Activated T-helper 9 cell treated with anti-CD3 and anti-CD28 coated beads, Interleukin-2, amount 50 U/mL, for 16 hours (primary cell): Measurements from ENCODE around the gene ANKRD6.
"Not testable (repeated sequence)": the region's sequence is repeated elsewhere in the genome, so short reads cannot be mapped to it uniquely, and the experiment has no call there.

Experiments
- DNase-seq: peaks from one replicate; pipeline ENCODE4 v3.0.0-alpha.2; 2020; ENCODE audit warnings: low read depth

ANKRD6 gene

DNA sequence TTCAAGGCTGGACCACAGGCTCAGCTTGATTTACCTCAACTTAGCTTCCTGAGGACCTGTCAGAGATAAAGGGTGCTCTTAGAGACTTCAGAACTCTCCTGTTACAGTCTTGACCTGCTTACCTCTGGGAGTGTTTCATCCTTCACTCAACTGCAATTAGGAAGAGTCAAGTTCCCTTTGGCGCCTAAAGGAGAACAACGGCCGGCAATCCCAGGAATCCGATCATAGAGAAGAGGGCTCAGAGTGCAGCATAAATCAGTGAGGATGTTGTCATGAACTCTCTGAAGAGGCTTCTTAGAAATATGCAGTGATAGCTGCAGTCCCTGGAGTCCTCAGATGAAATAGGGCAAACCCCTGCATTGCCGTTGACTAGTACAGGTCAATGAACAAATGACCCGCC lies 169.2 kb downstream of the ANKRD6 start:
- no peak for DNase-seq

DNA sequence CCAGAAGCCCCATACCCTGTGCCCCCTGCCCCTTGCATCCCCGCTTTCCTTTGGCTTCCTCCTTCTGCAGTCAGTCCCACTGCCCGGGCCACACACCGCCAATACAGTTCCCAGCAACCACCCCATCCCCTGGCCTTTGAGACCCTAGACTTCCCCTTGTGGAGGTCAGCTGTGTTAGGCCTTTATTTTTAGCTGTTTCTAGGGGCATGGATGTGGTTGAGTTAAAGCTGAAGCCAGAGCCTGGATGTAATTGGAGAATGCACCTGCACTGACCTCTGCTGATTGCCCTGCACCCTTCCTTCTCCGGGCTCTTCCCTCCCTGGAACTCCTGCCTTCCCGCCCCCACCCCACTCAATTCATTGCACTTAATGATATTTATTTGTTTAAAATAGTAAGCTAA lies 171.7 kb downstream of the ANKRD6 start:
- no peak for DNase-seq

DNA sequence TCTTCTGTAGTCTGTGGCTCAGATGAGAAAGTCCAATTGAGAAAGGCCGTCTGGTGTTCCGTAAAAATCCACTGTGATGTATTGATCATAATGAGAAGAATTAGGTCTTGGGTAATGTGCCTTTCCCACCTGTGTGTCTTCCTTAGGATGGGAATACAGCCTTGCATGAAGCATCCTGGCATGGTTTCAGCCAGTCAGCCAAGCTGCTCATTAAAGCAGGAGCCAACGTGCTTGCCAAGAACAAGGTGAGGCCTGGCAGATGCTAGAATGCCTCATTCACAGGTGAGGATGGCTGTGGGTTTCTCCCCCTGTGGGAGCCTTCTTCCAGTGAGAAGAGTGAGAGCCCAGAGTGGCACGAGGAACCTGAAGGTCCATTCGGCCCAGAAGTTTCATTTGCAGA lies 172.9 kb downstream of the ANKRD6 start:
- DNase-seq = no peak

DNA sequence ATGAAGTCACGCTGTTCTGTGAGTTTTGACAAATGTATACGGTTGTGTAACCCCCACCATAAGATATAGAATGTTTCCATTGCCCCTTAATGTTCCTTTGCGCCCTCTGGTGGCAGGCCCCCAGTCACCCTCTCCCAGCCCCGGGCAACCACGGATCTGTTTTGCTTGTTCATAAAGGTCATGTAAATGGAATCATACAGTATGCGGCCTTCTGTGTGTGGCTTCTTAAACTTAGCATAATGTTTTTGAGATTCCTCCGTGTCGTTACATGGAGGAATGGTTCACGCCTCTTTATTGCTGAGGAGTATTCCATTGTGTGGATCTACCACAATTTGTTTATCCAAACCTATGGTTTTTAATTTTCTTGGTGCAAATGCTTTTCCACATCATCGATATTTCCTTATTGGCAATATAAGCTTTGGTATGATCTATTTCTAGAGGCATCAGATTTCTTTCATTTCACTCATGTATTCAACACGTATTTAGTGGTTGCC lies 177.2 kb downstream of the ANKRD6 start:
- peak; percentile 68 for DNase-seq

DNA sequence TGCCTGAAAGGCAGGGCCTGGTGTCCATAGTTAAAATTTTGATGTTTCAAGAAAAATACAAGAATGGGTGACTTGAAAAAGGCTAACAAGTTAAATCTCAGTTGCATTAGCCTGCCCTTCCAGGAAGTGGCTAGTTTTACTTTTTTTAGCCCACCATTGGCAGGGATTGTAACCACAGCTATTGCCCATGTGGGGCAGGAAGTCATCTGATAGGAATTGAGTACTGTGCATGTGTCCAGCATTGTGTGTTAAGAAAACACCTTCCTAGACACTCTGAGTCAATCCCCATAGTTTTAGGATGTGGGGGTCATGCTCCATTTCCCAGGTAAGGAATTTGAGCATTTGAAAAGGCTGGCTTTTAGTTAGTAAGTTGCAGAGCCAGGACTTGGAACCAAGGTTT lies 178.7 kb downstream of the ANKRD6 start:
- DNase-seq = no peak

DNA sequence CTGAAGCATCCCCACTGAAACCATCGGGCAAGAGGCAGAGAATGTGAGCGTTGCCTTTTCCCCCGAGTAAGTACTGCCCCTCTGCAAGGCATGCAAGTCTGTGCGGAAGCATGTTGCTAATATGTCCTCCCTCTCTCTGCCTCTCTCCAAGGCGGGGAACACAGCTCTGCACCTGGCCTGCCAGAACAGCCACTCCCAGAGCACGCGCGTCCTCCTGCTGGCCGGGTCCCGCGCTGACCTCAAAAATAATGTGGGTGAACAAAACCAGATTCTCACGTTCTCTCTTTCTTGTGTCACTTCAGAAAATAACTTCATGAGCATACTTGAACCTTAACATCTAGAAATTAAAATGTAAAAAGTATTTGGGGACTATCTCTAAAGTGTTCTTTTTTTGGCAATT lies 179.2 kb downstream of the ANKRD6 start:
- DNase-seq = no peak

DNA sequence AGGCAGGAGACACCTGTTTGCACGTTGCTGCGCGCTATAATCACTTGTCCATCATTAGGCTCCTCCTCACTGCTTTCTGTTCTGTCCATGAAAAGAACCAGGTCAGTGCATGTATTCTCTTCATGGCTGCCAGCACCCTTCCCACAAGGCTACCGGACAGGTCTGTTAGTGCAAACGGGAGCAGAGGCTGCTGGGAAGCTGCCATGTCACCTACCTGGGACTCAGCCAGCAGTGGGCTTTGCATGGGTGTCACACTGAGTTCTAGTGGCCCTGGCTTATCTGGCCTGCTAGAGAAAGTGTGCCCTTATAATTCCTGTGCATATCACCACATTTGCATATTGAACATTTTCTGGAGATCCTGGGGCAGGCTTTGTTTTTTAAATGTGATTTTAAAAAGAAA lies 180.8 kb downstream of the ANKRD6 start:
- no peak for DNase-seq

DNA sequence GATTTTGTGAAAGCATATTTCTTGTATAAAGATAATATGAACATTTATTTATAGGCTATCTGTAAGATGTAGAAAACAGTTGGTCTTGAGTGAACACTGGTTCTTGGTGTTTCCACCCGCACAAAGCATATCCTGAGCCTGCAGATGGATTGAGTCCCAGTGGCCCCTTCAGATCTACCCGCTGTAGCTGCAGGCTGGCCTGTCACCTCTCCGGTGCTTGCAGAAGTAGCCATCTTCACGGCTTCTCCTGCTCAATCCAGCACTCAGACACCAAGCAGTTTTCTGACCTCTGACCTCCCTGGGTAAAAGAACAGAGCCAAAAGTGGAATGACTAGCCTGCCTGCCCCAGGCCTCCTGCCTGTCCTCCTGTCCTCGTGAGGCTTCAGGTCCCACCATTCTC lies 182.9 kb downstream of the ANKRD6 start:
- DNase-seq = no peak

DNA sequence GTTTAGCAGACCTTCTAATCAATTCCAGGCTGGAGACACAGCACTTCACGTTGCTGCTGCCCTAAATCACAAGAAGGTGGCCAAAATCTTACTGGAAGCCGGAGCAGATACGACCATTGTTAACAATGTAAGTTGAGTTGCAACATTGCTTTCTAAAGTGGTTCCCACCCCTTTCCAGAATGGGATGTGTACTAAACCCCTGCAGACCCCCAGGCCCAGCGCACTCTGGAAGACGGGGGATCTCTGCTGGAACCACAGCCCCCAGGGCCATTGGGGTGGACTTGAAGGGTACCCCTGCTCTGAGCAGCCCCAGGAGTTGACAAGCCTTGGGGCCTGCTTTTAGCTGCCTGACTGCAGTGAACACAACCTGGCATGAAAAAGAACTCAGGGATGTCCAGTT lies 183.6 kb downstream of the ANKRD6 start:
- no peak for DNase-seq

DNA sequence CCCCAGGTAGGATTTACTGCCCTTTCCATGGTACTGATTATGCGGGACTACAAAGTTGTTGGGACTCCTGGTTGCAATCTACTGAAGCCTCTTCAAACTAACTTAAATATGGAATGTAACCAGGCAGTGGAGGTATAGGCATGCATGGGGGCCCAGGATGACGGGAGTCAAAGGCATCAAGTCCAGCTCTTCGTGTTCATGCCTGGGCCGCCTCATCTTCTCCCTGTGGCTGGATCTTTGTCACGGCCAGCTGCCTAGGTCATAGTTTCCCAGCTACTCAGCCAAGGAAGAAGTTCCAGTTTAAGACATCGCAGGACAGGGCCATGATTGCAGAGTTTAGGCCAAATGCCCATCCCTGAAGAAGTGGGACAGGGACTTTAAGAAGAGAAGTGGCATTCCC lies 185.1 kb downstream of the ANKRD6 start:
- no peak for DNase-seq

DNA sequence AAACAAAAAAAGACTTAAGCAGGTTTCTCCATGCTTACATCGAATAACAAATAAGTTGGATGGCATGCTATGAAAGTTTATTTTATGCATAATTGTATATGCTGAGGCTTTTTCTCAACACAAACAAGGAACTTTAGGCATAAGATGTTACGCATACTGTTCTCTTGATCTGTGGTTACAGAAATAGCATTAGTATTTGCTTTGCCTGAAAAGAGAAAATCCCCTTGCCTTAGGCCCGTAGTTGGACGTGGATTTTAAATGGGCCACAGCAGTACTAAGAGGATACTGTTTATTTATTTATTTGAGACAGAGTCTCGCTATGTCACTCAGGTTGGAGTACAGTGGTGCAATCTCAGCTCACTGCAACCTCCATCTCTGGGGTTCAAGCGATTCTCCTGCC lies 186.6 kb downstream of the ANKRD6 start:
- DNase-seq = no peak

DNA sequence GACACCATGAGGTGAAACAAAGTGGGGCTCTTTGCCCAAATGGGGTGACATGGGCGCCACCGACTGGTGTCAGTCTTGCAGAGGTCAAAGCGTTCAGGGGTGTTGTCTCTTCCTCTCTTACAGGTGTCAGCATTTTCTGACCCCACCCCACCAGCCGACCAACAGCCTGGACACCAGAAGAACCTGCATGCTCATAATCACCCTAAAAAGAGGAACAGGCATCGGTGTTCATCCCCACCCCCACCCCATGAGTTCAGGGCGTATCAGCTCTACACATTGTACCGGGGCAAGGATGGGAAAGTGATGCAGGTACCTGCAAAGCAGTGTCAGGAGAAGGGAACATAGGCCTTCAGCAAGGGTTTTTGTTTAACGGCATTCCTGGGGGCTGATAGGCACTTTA lies 190.8 kb downstream of the ANKRD6 start:
- DNase-seq = no peak

DNA sequence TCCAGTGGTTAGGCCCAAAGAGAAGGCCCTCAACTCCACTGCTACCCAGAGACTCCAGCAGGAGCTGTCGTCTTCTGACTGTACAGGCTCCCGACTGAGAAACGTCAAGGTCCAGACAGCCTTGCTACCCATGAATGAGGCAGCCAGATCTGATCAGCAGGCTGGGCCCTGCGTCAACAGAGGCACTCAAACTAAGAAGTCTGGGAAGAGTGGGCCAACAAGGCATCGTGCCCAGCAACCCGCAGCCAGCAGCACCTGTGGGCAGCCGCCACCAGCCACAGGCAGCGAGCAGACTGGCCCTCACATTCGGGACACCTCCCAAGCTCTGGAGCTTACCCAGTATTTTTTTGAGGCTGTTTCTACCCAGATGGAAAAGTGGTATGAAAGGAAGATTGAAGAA lies 197.5 kb downstream of the ANKRD6 start:
- DNase-seq = no peak

DNA sequence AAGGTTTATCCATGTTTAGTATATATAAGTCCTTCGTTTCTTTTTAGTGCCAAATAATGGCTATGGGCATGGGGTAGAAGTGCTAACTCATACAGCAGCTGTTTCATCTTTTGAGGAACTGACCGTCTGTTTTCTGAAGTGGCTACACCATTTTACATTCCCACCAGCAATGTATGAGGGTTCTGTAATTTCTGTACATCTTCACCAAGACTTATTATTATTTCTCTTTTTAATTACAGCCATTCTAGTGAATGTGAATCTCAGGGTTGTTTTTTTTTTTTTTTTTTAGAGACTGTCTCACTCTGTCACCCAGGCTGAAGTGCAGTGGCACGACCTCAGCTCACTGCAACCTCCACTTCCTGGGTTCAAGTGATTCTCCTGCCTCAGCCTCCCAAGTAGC lies 203.5 kb downstream of the ANKRD6 start:
- not testable (repeated sequence) for DNase-seq

DNA sequence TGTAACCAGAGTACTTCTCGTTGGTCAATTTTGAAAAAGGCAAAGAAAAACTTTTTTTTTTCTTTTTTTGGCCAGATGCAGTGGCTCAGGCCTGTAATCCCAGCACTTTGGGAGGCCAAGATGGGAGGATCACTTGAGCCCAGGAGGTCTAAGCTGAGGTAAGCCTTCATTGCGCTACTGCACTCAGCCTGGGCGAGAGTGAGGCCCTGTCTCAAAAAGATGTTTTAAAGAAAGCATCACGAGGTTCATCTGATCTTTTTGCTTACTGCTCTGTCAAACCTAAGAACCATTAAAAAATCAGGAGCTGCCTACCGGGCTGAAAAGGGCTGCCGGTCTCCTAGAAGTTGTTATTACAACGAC lies 205.0 kb downstream of the ANKRD6 start:
- no peak for DNase-seq

DNA sequence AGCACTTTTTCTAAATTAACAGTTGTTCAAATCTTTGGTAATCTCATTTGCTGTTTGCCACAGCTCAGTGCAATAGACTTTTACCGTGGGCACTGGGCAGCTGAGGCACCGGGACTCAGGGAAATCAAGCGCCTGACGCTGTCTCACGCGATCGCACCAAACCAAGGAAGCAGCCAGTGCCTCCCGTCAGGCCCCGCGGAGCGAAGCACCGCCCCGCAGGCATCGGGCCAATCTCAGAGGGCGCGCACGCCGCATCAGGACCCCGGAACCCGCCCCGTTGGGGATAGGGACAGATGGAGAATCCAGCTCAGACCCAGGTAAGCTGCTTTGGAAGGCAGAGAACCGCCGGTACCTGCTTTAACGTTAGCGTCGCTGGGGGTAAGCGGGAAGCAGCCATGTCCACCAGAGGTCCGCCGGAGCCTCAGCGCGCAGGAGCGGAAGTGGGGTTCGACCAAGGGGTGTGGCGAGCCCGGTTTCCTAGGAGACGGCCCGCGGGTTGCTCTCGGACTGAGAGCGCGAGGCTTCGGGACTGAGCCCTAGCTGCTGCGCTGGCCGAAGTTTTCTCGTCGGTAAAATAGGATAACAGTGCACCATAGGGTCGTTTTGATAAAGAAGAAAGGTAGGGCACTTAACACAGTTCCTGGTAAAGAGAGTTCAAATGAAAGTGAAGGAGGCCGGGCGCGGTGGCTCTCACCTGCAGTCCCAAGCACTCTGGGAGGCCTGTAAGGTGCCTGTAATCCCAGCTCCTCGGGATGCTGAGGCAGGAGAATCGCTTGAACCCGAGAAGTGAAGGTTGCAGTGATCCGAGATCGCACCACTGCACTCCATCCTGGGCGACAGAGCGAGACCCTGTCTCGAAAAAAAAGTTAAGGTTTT lies 205.6 kb downstream of the ANKRD6 start, which contains the start of gene LYRM2:
Gene LYRM2, minus strand, starts transcription at position 428 of the 876 bp plus-strand sequence. Its CDS starts 31 bp downstream, at position 397.
- DNase-seq = peak; percentile 85

DNA sequence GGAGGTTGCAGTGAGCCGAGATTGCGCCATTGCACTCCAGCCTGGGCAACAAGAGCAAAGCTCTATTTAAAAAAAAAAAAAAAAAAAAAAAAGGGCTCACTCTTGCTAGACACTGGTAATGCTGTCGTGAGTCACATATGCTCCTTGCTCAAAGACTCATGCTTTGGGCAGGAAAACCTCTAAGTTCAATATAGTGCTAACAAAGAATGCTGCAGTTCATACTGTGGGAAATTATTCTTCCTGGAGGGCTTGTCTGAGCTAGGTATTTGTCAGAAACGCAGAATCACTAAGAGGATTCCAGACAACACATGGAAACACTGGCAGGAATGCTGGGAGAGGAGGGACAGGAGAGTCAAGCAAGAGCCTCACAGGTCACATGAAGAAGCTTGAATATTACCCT lies 207.9 kb downstream of the ANKRD6 start:
- no peak for DNase-seq

DNA sequence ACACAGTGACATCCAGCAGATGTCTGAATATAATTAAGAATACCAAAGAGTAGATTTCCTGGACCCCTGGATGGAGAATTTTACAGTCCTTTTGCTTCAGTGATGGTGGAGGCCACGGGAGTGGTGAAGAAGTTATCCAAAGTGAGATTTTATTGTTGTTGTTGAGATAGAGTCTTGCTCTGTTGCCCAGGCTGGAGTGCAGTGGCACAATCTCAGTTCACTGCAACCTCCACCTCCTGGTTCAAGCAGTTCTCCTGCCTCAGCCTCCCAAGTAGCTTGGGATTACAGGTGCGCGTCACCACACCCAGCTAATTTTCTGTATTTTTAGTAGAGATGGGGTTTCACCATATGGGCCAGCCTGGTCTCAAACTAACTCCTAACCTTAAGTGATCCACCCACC lies 208.6 kb downstream of the ANKRD6 start:
- not testable (repeated sequence) for DNase-seq

DNA sequence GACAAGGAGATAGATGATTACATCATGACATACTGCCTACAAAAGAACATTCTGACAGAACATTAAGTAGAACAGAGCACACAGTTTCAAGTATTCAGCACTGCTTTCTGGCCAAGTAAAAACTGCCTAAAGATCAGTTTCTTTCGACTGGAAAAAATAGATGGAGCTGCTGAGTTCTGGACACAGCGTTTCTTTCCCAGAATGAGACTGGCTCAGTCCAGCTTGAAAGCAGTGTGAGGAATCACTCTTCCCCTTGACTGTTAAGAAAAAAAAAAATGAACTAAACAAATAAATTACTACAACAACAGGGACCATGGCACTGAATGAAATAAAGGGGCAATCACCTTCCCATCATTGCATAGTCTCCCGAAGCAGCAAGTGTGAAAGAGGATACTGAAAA lies 210.0 kb downstream of the ANKRD6 start:
- DNase-seq = no peak

DNA sequence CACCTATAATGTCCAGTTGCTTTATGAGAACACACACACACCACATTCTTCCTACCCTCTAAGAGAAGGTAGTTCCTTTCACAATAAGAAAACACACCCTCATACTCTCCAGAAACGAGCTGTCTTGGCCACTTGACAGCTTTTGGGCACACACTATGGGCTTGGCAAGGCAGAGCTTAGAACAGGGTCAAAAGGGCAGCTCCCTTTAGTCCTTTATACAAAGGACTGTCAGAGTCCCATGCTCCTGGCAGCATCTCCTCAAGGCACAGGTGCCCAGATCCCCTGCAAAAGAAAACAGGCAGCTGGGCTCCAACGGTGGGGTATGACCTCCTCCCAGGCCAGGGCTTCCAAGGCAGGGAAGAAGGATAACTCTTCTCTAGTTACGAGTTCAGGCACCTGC lies 210.5 kb downstream of the ANKRD6 start:
- DNase-seq = no peak

DNA sequence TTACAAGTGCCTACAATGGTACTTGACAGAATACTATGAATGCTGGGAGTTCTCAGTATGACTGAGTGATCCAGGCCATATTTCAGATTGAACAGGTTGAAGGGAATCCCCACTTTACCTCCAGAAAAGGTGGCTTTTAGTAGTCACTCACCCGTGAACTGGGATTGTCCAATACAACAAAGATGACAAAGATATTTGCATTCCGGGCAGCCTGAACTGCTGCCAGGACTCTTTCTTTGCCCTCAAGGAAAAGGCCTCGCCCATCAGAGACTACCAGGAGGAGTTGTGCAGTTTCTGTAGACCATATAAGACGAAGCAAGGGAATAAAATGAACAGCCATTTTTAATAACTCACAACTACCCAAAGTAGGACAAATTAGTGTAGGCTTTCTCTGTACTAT lies 211.9 kb downstream of the ANKRD6 start:
- no peak for DNase-seq

DNA sequence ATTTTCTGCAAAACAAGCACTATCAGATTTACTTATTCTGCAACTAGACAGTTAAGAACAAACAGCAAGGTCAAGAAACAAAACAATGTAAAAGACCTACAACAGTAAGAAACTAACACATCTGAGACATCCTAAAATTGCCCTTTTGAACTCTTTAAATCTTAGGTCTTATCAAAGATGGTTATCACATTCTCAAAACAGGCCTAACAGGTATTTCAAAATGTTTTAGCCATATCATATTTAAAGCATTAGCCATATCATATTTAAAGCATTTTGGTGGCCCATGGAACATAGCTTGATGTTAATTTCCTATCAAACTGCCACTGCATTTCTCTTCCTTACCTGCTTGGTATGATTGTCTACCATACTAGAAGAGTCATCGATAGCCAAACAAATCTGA lies 216.7 kb downstream of the ANKRD6 start:
- DNase-seq = no peak

DNA sequence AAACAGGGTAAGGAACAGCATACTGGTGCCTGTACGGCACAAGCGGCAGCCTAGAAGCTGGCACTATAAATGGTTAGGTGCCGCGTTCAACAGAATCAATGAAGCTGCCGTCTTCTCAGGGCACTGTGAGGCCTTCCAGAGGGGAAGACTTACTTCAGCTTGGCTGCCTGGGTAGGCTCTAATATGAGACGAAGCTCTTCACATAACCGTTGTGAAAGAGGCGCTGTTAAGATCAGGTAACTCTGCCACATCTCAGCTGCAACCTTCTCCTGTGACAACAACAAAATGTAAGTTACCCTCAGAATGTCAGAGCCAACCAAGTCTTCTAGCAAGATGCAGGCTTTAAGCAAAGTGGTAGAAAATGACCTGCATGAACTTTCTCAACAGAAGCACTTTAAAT lies 217.6 kb downstream of the ANKRD6 start:
- no peak for DNase-seq

DNA sequence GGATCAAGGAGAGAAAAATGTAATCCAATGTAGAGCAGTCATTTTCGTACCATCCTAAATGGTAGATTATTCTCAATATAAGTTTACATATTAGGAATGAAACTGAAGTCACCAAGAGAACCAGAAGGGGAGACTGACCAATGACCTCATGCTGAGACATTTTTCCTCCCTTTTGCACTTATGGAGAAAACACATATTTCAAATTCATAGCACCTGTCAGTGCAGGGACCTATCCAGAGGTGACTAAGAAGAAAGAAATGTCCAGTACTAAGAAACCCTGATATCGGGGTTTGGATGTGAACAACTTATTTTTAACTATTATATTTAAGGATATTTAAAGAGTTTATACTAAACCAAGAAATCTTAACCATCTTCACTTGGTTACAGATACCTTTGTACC lies 222.2 kb downstream of the ANKRD6 start:
- DNase-seq = no peak
